Ovary (tissue), 3 donors: ENCODE data around the gene LRRTM4.

Experiments
- EP300 ChIP-seq: sonication (generic); formaldehyde crosslinking; IDR thresholded peaks from one replicate; pipeline ENCODE4 v1.6.1; 2017; ENCODE audit warnings: antibody characterized with exemption
- TF ChIP-seq, protein P1 (sequence below), 3 donors: fragments of 450-650 bp in 2 of 3; fragments of 200-600 bp in 1 of 3; IDR thresholded peaks; one replicate each; pipeline versions ENCODE4 v1.5.1 to v1.8.0; 2016 to 2022; ENCODE audit warnings: antibody characterized with exemption in 3 of 3, mild to moderate bottlenecking in 1 of 3
- donor health status: DM: no; HTN: no; CAD: no.

DNA sequence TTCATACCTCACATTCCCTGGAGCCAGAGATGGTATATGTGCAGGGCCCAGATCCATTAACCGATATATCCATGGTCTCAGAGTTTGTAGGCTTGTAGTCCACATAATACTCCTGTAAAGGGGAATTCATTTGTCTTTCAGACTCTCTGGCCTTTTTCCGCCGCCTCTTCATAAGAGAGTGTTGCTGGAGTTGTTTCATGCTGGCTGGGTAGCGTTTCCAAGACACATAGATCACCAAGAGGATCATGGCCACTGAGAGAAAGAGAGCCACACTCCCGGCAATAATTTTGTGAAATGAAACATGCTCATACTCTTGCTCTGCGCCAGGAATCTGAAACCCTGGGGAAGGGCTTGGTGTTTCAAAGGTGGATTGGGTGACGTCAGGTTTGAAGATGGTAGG, 3.9 kb downstream of the LRRTM4 start:
- TF ChIP-seq, protein P1, sequence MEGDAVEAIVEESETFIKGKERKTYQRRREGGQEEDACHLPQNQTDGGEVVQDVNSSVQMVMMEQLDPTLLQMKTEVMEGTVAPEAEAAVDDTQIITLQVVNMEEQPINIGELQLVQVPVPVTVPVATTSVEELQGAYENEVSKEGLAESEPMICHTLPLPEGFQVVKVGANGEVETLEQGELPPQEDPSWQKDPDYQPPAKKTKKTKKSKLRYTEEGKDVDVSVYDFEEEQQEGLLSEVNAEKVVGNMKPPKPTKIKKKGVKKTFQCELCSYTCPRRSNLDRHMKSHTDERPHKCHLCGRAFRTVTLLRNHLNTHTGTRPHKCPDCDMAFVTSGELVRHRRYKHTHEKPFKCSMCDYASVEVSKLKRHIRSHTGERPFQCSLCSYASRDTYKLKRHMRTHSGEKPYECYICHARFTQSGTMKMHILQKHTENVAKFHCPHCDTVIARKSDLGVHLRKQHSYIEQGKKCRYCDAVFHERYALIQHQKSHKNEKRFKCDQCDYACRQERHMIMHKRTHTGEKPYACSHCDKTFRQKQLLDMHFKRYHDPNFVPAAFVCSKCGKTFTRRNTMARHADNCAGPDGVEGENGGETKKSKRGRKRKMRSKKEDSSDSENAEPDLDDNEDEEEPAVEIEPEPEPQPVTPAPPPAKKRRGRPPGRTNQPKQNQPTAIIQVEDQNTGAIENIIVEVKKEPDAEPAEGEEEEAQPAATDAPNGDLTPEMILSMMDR (IDR thresholded peaks at IDR 0.05) = no peak
- TF ChIP-seq EP300 = no peak
